Endothelial cell of hepatic sinusoid (primary cell): ENCODE measurements around the gene FAM98C.

Source experiments
- in situ Hi-C: cut with HindIII; loops from 2 replicates; pipeline ENCODE4 v1.10.0; 2017; ENCODE audit warnings: low sequenced_read_pairs

The FAM98C gene

GRCh38 chr19:38377052-38377451, 25.8 kb upstream of the FAM98C start:
- in situ Hi-C loops, result no loop called here

- in situ Hi-C loops, result no loop called here
These were observed 24.0 kb upstream of the FAM98C start for GRCh38 chr19:38378866-38379265.

- in situ Hi-C loops, result no loop called here
These were observed 21.8 kb upstream of the FAM98C start for GRCh38 chr19:38381138-38381537.

- in situ Hi-C loops, result no loop called here
These were observed 19.7 kb upstream of the FAM98C start for GRCh38 chr19:38383184-38383583.

- in situ Hi-C loops, result no loop called here
These were observed 19.1 kb upstream of the FAM98C start for GRCh38 chr19:38383743-38384142.

GRCh38 chr19:38384209-38385027, 18.5 kb upstream of the FAM98C start:
- in situ Hi-C loops, result no loop called here

- in situ Hi-C loops, result no loop called here
These were observed 17.7 kb upstream of the FAM98C start for GRCh38 chr19:38385057-38385803.

- in situ Hi-C loops, result no loop called here
These were observed 17.1 kb upstream of the FAM98C start for GRCh38 chr19:38385804-38386257.

GRCh38 chr19:38386300-38386970, 16.5 kb upstream of the FAM98C start:
- in situ Hi-C loops, result no loop called here

- in situ Hi-C loops, result no loop called here
These were observed 15.8 kb upstream of the FAM98C start for GRCh38 chr19:38386971-38387549.

- in situ Hi-C loops, result no loop called here
These were observed 15.1 kb upstream of the FAM98C start, which contains the start of gene GGN for GRCh38 chr19:38387550-38388348. Gene GGN (minus strand): TSS chr19:38388034. CDS start chr19:38387261, 773 bp downstream.

GRCh38 chr19:38388349-38389100, 14.4 kb upstream of the FAM98C start, which contains the start of gene SPRED3:
Gene SPRED3 (plus strand): TSS chr19:38388697. CDS start chr19:38390303, 1,606 bp downstream.
- in situ Hi-C loops, result no loop called here

GRCh38 chr19:38389101-38389925, 13.6 kb upstream of the FAM98C start:
- in situ Hi-C loops, result no loop called here

GRCh38 chr19:38389957-38390924, 12.7 kb upstream of the FAM98C start:
- in situ Hi-C loops, result no loop called here

GRCh38 chr19:38391911-38392464, 10.9 kb upstream of the FAM98C start:
- in situ Hi-C loops, result no loop called here

GRCh38 chr19:38392707-38393308, 10.1 kb upstream of the FAM98C start:
- in situ Hi-C loops, result no loop called here

GRCh38 chr19:38394488-38394887, 8.4 kb upstream of the FAM98C start:
- in situ Hi-C loops, result no loop called here
